Esophagus muscularis mucosa (tissue), 4 donors: ENCODE results near the gene FAM47E. TPM values are rescaled to one million over a fixed set of nuclear protein-coding genes. Genes with fewer than 3 reads are reported as not detected.
"Not testable (repeated sequence)": the region's sequence is repeated elsewhere in the genome, so short reads cannot be mapped to it uniquely, and the experiment has no call there.

Source experiments
- DNase-seq: peaks from one replicate; pipeline ENCODE4 v3.0.0-alpha.2; 2017; ENCODE audit errors: extremely low spot score
- H3K27ac ChIP-seq, 4 donors: fragments of 200-600 bp; sonication (generic); replicated peaks in 1 of 4; 1 replicate in 3 of 4; 2 replicates in 1 of 4; pipeline ENCODE4 v1.5.1; 2016 to 2019; ENCODE audit warnings: mild to moderate bottlenecking in 1 of 4
- H3K27me3 ChIP-seq, 4 donors: fragments of 200-600 bp; sonication (generic); one replicate each; pipeline versions ENCODE4 v1.5.1 to v1.6.0; 2016 to 2019
- H3K36me3 ChIP-seq, 4 donors: fragments of 200-600 bp; sonication (generic); one replicate each; pipeline ENCODE4 v1.5.1; 2016 to 2019
- H3K4me1 ChIP-seq, 4 donors: fragments of 200-600 bp; sonication (generic); one replicate each; pipeline ENCODE4 v1.5.1; 2016 to 2019
- H3K4me3 ChIP-seq, 4 donors: fragments of 200-600 bp; sonication (generic); 1 replicate in 2 of 4; 2 replicates in 2 of 4; pipeline ENCODE4 v1.5.1; 2016 to 2019; ENCODE audit warnings: mild to moderate bottlenecking in 4 of 4, moderate library complexity in 1 of 4
- H3K9me3 ChIP-seq, 4 donors: fragments of 200-600 bp; sonication (generic); 1 replicate in 3 of 4; 2 replicates in 1 of 4; pipeline ENCODE4 v1.5.1; 2016 to 2019
- EP300 ChIP-seq: sonication (generic); formaldehyde crosslinking; IDR thresholded peaks from one replicate; pipeline ENCODE4 v1.6.1; 2017; ENCODE audit warnings: antibody characterized with exemption
- POLR2A ChIP-seq: fragments of 450-650 bp; IDR thresholded peaks from one replicate; pipeline ENCODE4 v1.6.1; 2017; ENCODE audit warnings: antibody characterized with exemption, moderate library complexity, mild to moderate bottlenecking, low read depth
- POLR2AphosphoS5 ChIP-seq, 2 donors: sonication (generic); formaldehyde crosslinking; IDR thresholded peaks; one replicate each; pipeline ENCODE4 v1.6.1; 2017; ENCODE audit warnings: antibody characterized with exemption in 2 of 2
- WGBS: methylation state at CpG from one replicate; pipeline ENCODE4 v1.1.5; 2018; 5-methylcytosine and 5-hydroxymethylcytosine counted together
- intact Hi-C: fragments of 100-400 bp; cut with DNase I; formaldehyde crosslinking; loops from one replicate; pipeline ENCODE4 v1.15.1; 2023
- total RNA-seq, 4 donors: library from RNA; depleted of rRNA; stranded (reverse); fragments of >200 nt; gene quantifications; one replicate each; pipeline versions ENCODE4 v1.1.0 to v1.2.1, GENCODE V29; 2016
- TF ChIP-seq, protein P1 (sequence below), 3 experiments: fragments of 200-600 bp in 2 of 3; fragments of 450-650 bp in 1 of 3; sonication (generic) in 2 of 3; IDR thresholded peaks; one replicate each; pipeline ENCODE4 v1.5.1; 2017 to 2019; ENCODE audit warnings: antibody characterized with exemption in 3 of 3, mild to moderate bottlenecking in 2 of 3, moderate library complexity in 1 of 3

The FAM47E gene
- total RNA-seq, 4 donors from 2014 or later, result 2.0 to 2.2 (median 2.1) TPM

DNA sequence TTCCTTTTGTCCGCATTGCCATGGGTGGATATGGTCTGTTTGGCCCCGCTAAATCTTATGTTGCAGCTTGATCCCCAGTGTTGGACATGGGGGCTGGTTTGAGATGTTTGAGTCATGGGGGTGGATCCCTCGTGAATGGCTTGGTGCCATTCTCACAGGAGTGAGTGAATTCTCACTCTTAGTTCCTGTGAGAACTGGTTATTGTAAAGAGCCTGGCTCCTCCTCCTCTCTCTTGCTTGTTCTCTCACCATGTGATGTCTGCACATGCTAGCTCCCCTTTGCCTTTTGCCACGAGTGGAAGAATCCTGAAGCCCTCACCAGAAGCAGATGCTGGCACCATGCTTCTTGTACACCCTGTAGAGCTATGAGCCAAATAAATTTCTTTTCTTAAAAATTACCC, 32.4 kb downstream of the FAM47E start:
- Histone ChIP-seq H3K27me3 (no peaks in the 10 kb centered on the region), H3K9me3 (peaks cover 0 to 4% (median 0%) of the 10 kb centered on the region in 4 donors), H3K4me1 (no peaks in the 10 kb centered on the region), H3K4me3 (no peak overlapping the region), H3K27ac (no peak overlapping the region), H3K36me3 (no peaks in the 10 kb centered on the region)
- no peak for TF ChIP-seq POLR2A
- TF ChIP-seq, protein P1, sequence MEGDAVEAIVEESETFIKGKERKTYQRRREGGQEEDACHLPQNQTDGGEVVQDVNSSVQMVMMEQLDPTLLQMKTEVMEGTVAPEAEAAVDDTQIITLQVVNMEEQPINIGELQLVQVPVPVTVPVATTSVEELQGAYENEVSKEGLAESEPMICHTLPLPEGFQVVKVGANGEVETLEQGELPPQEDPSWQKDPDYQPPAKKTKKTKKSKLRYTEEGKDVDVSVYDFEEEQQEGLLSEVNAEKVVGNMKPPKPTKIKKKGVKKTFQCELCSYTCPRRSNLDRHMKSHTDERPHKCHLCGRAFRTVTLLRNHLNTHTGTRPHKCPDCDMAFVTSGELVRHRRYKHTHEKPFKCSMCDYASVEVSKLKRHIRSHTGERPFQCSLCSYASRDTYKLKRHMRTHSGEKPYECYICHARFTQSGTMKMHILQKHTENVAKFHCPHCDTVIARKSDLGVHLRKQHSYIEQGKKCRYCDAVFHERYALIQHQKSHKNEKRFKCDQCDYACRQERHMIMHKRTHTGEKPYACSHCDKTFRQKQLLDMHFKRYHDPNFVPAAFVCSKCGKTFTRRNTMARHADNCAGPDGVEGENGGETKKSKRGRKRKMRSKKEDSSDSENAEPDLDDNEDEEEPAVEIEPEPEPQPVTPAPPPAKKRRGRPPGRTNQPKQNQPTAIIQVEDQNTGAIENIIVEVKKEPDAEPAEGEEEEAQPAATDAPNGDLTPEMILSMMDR (IDR thresholded peaks at IDR 0.05), result no peak
- no peak for TF ChIP-seq POLR2AphosphoS5 (IDR thresholded peaks at IDR 0.05)
- no peak for TF ChIP-seq EP300
- intact Hi-C loops, result no loop called here
- DNase-seq, result no peak
- WGBS, result 70% methylated on average over 4 of the region's 4 CpGs

DNA sequence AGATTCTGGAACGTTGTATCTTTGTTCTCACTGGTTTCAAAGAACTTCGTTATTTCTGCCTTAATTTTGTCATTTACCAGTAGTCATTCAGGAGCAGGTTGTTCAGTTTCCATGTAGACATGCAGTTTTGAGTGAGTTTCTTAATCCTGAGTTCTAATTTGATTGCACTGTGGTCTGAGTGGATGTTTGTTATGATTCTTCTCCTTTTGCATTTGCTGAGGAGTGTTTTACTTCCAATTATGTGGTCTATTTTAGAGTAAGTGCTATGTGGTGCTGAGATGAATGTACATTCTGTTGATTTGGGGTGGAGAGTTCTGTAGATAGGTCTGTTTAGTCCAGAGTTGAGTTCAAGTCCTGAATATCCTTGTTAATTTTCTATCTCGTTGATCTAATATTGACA, 36.3 kb downstream of the FAM47E start:
- not testable (repeated sequence) for H3K36me3 ChIP-seq, H3K4me1 ChIP-seq

DNA sequence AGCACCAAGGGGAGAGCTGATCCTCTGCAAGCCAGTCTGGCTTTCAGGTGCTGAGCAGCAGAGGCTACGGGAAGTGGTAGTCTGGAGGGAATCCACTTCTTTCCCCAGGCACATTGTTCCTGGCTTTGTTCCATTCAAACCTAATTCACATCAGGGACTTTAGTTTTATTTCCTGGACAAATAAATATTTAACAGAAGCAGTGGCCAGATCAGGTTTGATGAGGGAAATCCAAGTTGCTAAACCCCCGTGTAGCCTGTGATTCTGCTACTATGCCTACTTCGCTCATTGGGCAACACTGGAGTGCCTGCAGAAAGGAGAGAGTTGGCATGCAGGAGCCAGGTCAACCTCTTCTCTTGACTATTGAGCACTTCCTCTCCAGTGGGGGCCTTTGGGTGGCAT, 41.2 kb downstream of the FAM47E start:
- 86% methylated on average over 3 of the region's 3 CpGs for WGBS
- Histone ChIP-seq H3K27me3 (no peaks in the 10 kb centered on the region), H3K4me3 (no peak overlapping the region), H3K27ac (no peak overlapping the region), H3K4me1 (no peaks in the 10 kb centered on the region), H3K36me3 (no peaks in the 10 kb centered on the region), H3K9me3 (peaks cover 0 to 2% (median 0%) of the 10 kb centered on the region in 4 donors)
- intact Hi-C loops, result no loop called here
- no peak for DNase-seq
- no peak for TF ChIP-seq POLR2A
- TF ChIP-seq, protein P1 (IDR thresholded peaks at IDR 0.05), result no peak
- no peak for TF ChIP-seq EP300
- no peak for TF ChIP-seq POLR2AphosphoS5 (IDR thresholded peaks at IDR 0.05)

More for the DNA sequence above, 36.3 kb downstream of the FAM47E start:
- H3K27ac ChIP-seq, H3K4me3 ChIP-seq, H3K9me3 ChIP-seq, DNase-seq, intact Hi-C loops, H3K27me3 ChIP-seq: not testable (repeated sequence)
- WGBS, result 88% methylated on average over 3 of the region's 3 CpGs

DNA sequence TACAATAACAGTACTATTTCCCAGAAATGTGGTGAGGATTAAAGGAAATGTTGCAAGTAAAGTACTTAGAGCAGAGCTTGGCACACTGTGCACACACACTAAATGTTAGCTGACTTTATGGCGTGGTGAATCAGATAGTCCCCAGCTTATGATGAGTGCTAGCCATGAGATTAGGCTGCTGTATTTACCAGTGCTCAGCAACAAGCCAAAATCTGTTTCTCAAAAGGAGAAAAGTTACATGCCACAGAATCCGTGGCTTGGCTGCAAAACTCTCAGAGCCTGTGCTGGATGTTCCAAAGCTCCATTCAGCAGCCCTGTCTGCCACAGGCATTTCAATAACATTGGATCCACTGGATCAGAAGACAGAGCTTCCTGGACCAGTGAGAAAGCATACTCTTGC, 42.3 kb downstream of the FAM47E start:
- intact Hi-C loops, result no loop called here
- Histone ChIP-seq H3K4me3 (no peak overlapping the region), H3K4me1 (no peaks in the 10 kb centered on the region), H3K9me3 (peaks cover 0 to 8% (median 1%) of the 10 kb centered on the region in 4 donors), H3K27ac (no peak overlapping the region), H3K27me3 (no peaks in the 10 kb centered on the region), H3K36me3 (no peaks in the 10 kb centered on the region)
- 79% methylated on average over 2 of the region's 2 CpGs for WGBS
- no peak for DNase-seq
- TF ChIP-seq EP300, result no peak

DNA sequence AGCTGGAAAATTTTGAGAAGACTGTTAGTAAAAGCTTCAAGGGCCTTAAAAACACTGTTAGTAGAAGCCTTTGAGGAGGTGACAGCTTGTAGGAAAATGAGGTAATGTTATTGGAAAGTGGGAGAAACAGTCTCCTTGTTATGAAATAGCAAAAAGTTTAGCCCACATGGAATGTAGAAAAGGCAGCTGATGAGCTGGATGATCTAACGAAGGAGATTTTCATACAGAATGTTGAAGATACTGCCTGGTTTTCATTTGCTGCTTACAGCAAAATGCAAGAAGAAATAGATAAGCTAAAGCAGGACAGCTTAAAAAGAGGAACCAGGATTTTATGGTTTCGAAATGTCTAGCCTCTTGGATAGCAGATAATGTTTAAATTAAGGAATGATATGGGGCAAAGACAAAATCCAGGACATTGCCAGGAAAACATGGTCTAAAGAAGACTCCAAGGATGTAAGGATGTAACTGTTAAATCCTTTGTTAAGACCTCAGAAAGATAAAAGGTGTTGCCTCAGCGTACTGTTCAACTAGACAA, 44.8 kb downstream of the FAM47E start:
- intact Hi-C loops, result no loop called here
- 81% methylated on average over 3 of the region's 3 CpGs for WGBS
- peaks cover 0 to 8% (median 1%) of the 10 kb centered on the region in 4 donors for H3K9me3 ChIP-seq

More for the DNA sequence above, 44.8 kb downstream of the FAM47E start:
- no peak for TF ChIP-seq EP300
- no peak for TF ChIP-seq POLR2A
- TF ChIP-seq, protein P1 (IDR thresholded peaks at IDR 0.05), result no peak
- TF ChIP-seq POLR2AphosphoS5 (IDR thresholded peaks at IDR 0.05), result no peak
- H3K27me3 ChIP-seq, result no peaks in the 10 kb centered on the region
- peaks cover 0 to under 1% (median under 1%) of the 10 kb centered on the region in 4 donors for H3K4me1 ChIP-seq
- no peaks in the 10 kb centered on the region for H3K36me3 ChIP-seq
- H3K4me3 ChIP-seq, result no peak overlapping the region
- no peak overlapping the region for H3K27ac ChIP-seq
- DNase-seq, result no peak
